ENCODE measurements around the gene MYL7. TPM values are rescaled to one million over a fixed set of nuclear protein-coding genes. Genes with fewer than 3 reads are reported as not detected.

MYL7 gene
- total and polyA plus RNA-seq, 2 of the 4 experiments (the other 2 are of a cell fraction): 0.24 TPM; not detected in 1

DNA sequence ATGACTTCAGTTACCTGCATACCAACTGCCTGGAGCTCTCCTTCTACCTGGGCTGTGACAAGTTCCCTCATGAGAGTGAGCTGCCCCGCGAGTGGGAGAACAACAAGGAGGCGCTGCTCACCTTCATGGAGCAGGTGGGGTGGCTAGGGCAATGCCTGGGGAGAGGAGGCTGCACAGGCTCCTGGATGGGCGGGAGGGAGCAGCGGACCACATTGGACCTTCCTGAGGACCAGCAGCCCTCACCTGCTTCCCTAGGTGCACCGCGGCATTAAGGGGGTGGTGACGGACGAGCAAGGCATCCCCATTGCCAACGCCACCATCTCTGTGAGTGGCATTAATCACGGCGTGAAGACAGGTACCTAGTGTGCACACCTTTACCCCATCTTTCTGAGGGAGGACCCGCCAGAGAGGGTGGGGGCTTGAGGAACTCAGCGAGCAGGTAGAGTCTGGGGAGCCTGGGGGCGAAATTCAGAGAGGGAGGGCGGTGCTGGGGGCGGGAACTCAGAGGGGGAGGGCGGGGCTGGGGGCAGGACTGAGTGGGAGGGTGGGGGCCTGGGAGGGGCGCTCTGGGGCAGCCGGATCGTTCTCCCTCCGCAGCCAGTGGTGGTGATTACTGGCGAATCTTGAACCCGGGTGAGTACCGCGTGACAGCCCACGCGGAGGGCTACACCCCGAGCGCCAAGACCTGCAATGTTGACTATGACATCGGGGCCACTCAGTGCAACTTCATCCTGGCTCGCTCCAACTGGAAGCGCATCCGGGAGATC, 28.0 kb downstream of the MYL7 start:
- Histone ChIP-seq H3K18ac (ENCODE audit: low read depth, low read length) (no peak overlapping the region), H3K9me3 (ENCODE audit: control insufficient read depth, insufficient read depth, low read length) (no peaks in the 10 kb centered on the region), H3K4me3 (ENCODE audit: insufficient read depth, low read depth, low read length) (no peak overlapping the region), H4K20me1 (ENCODE audit: insufficient read depth, low read length) (no peaks in the 10 kb centered on the region; the same call in 1 of the 2 replicates), H2BK5ac (ENCODE audit: low read depth, low read length, poor library complexity, severe bottlenecking) (no peak overlapping the region), H4K8ac (ENCODE audit: low read depth in 2 of 2, low read length in 2 of 2) (no peak overlapping the region), H3K14ac (replicated peaks; ENCODE audit: low read depth, low read length) (no peak overlapping the region), H4K91ac (ENCODE audit: insufficient read depth, low read depth, low read length) (no peak overlapping the region), H2AFZ (replicated peaks; ENCODE audit: low read length, poor library complexity) (no peak overlapping the region), H2BK15ac (ENCODE audit: low read depth, low read length) (no peak overlapping the region), H3K27me3 (ENCODE audit: control insufficient read depth, insufficient read depth, low read length) (no peaks in the 10 kb centered on the region), H3K4me2 (ENCODE audit: low read depth, low read length) (no peak overlapping the region), H2AK5ac (ENCODE audit: low read depth, low read length) (no peak overlapping the region), H3K56ac (ENCODE audit: extremely low read depth, insufficient read depth, low read length) (no peak overlapping the region), H2BK20ac (ENCODE audit: low read depth, low read length) (no peak overlapping the region), H3K36me3 (ENCODE audit: control insufficient read depth, insufficient read depth, low read length) (peaks cover 27% of the 10 kb centered on the region), H3K79me1 (ENCODE audit: low read depth in 1 of 2, low read length in 2 of 2) (peaks cover 0 to 8% of the 10 kb centered on the region in 2 experiments; a peak in 2 of 4 replicates), H3K23ac (ENCODE audit: low read depth, low read length) (no peak overlapping the region), H3K9ac (ENCODE audit: low read depth, low read length) (no peak overlapping the region), H3K4me1 (ENCODE audit: control insufficient read depth, insufficient read depth, low read length) (no peaks in the 10 kb centered on the region), H2BK120ac (ENCODE audit: low read depth, low read length) (no peak overlapping the region), H3K27ac (ENCODE audit: insufficient read depth, low read length) (no peak overlapping the region), H4K5ac (ENCODE audit: low read depth, low read length) (no peak overlapping the region), H3K9me1 (ENCODE audit: insufficient read depth, low read length) (no peaks in the 10 kb centered on the region), H2AK9ac (replicated peaks; ENCODE audit: low read depth, low read length, poor library complexity) (no peak overlapping the region), H3K4ac (ENCODE audit: low read depth, low read length) (no peak overlapping the region)
- ChIA-PET CTCF (no interaction called here), POLR2A (ENCODE audit: unreplicated experiment) (no interaction called here)
- no TSS peak for BruUV-seq (replicated peaks)
- TF ChIP-seq, protein P1, sequence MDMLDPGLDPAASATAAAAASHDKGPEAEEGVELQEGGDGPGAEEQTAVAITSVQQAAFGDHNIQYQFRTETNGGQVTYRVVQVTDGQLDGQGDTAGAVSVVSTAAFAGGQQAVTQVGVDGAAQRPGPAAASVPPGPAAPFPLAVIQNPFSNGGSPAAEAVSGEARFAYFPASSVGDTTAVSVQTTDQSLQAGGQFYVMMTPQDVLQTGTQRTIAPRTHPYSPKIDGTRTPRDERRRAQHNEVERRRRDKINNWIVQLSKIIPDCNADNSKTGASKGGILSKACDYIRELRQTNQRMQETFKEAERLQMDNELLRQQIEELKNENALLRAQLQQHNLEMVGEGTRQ (IDR thresholded peaks at IDR 0.05; ENCODE audit: low read depth, low read length): no peak
- TF ChIP-seq MAFK (IDR thresholded peaks at IDR 0.05; ENCODE audit: low read depth, low read length) (no peak), BHLHE40 (IDR thresholded peaks at IDR 0.05; ENCODE audit: low read depth, low read length) (no peak), NFE2L2 (IDR thresholded peaks at IDR 0.05; ENCODE audit: low read depth, low read length) (no peak), FOS (IDR thresholded peaks at IDR 0.05; ENCODE audit: low read depth, low read length) (no peak)
- DNase-seq (no peak), ATAC-seq (ENCODE audit: low read depth) (no peak)
- intact Hi-C loops (cut with micrococcal nuclease): no loop called here
- dilution Hi-C loops (cut with HindIII; ENCODE audit: low sequenced_read_pairs, unreplicated experiment): no loop called here
- in situ Hi-C loops (cut with MboI; ENCODE audit: low sequenced_read_pairs): no loop called here
- WGBS, 2 experiments (ENCODE audit: extremely low coverage in 2 of 2, insufficient read length in 1 of 2): 73% methylated on average over 12 of the region's 34 CpGs; no CpG with 5 or more reads in 1 of the 2 experiments
